IMR-90 (cell line): ENCODE data around the gene RNF149. TPM values are rescaled to one million over a fixed set of nuclear protein-coding genes. Genes with fewer than 3 reads are reported as not detected.

Experiments
- ATAC-seq: fragments of 200-7000 bp; cut with Tn5 transposase; 2 replicates; pipeline ENCODE4 v1.9.1; 2020; ENCODE audit warnings: low read depth, mild to moderate bottlenecking, moderate library complexity
- BruUV-seq: library from RNA; stranded (reverse); fragments of 400-500 nt; replicated peaks from 2 replicates; lab custom pipeline; 2021; lab: Mats Ljungman, UMichigan
- CTCF ChIA-PET: fragments of 300-600 bp; formaldehyde crosslinking; extraction: SDS; loops from one replicate; lab custom pipeline; 2021; ENCODE audit warnings: antibody characterized with exemption; lab: Yijun Ruan, JAX
- POLR2A ChIA-PET: fragments of 300-600 bp; sonication (Branson Sonifier 250); formaldehyde crosslinking; loops from one replicate; lab custom pipeline; 2022; ENCODE audit warnings: antibody characterized with exemption; ENCODE audit not compliant: unreplicated experiment; lab: Charles Lee
- DNase-seq: peaks from one replicate; pipeline ENCODE4 v3.0.0; 2013
- H2AFZ ChIP-seq: replicated peaks from 2 replicates; pipeline ENCODE3; 2013; ENCODE audit warnings: low read length, mild to moderate bottlenecking; ENCODE audit not compliant: poor library complexity
- H2AK5ac ChIP-seq: 2 replicates; pipeline ENCODE4 v1.6.1; 2013; ENCODE audit warnings: low read depth, low read length, inconsistent platforms
- H2AK9ac ChIP-seq: replicated peaks from 2 replicates; pipeline ENCODE3; 2013; ENCODE audit warnings: mild to moderate bottlenecking, low read depth, low read length, moderate library complexity; ENCODE audit not compliant: poor library complexity
- H2BK120ac ChIP-seq: 2 replicates; pipeline ENCODE4 v1.6.1; 2013; ENCODE audit warnings: low read depth, low read length, inconsistent platforms
- H2BK15ac ChIP-seq: 3 replicates; pipeline ENCODE4 v1.6.1; 2013; ENCODE audit warnings: low read depth, low read length, inconsistent platforms
- H2BK20ac ChIP-seq: 2 replicates; pipeline ENCODE4 v1.6.1; 2013; ENCODE audit warnings: low read depth, mild to moderate bottlenecking, inconsistent platforms, low read length, moderate library complexity
- H2BK5ac ChIP-seq: 2 replicates; pipeline ENCODE4 v1.6.1; 2013; ENCODE audit warnings: mild to moderate bottlenecking, low read depth, low read length, inconsistent platforms; ENCODE audit not compliant: poor library complexity, severe bottlenecking
- H3K14ac ChIP-seq: replicated peaks from 2 replicates; pipeline ENCODE4 v1.6.1; 2013; ENCODE audit warnings: low read depth, low read length, inconsistent platforms
- H3K18ac ChIP-seq: 2 replicates; pipeline ENCODE4 v1.6.1; 2013; ENCODE audit warnings: low read depth, low read length, control low read depth
- H3K23ac ChIP-seq: 2 replicates; pipeline ENCODE4 v1.6.1; 2013; ENCODE audit warnings: low read depth, low read length, inconsistent platforms
- H3K27ac ChIP-seq: 2 replicates; pipeline ENCODE4 v1.5.1; 2013; ENCODE audit warnings: mild to moderate bottlenecking, control low read depth, low read length; ENCODE audit not compliant: insufficient read depth
- H3K27me3 ChIP-seq: 2 replicates; pipeline ENCODE4 v1.6.1; 2013; ENCODE audit warnings: low read length; ENCODE audit not compliant: control insufficient read depth, insufficient read depth
- H3K36me3 ChIP-seq: 2 replicates; pipeline ENCODE4 v1.6.1; 2013; ENCODE audit warnings: low read length, mixed read lengths; ENCODE audit not compliant: control insufficient read depth, insufficient read depth
- H3K4ac ChIP-seq: 2 replicates; pipeline ENCODE4 v1.6.1; 2013; ENCODE audit warnings: low read depth, low read length, inconsistent platforms
- H3K4me1 ChIP-seq: 2 replicates; pipeline ENCODE4 v1.6.1; 2013; ENCODE audit warnings: low read length, mixed read lengths; ENCODE audit not compliant: control insufficient read depth, insufficient read depth
- H3K4me2 ChIP-seq: 2 replicates; pipeline ENCODE4 v1.6.1; 2013; ENCODE audit warnings: low read depth, mild to moderate bottlenecking, control low read depth, low read length, moderate library complexity
- H3K4me3 ChIP-seq: 2 replicates; pipeline ENCODE4 v1.5.1; 2013; ENCODE audit warnings: low read depth, mild to moderate bottlenecking, control low read depth, low read length, moderate library complexity; ENCODE audit not compliant: insufficient read depth
- H3K56ac ChIP-seq: 2 replicates; pipeline ENCODE4 v1.6.1; 2013; ENCODE audit warnings: low read length, inconsistent platforms; ENCODE audit not compliant: insufficient read depth; ENCODE audit errors: extremely low read depth
- H3K79me1 ChIP-seq, 2 experiments: 2 replicates each; pipeline ENCODE4 v1.6.1; 2013; ENCODE audit warnings: low read length in 2 of 2, inconsistent platforms in 1 of 2, low read depth in 1 of 2
- H3K9ac ChIP-seq: 2 replicates; pipeline ENCODE4 v1.6.1; 2013; ENCODE audit warnings: low read depth, low read length, control low read depth
- H3K9me1 ChIP-seq: 2 replicates; pipeline ENCODE4 v1.6.1; 2013; ENCODE audit warnings: low read length, inconsistent platforms; ENCODE audit not compliant: insufficient read depth
- H3K9me3 ChIP-seq: 2 replicates; pipeline ENCODE4 v1.6.1; 2013; ENCODE audit warnings: low read length; ENCODE audit not compliant: control insufficient read depth, insufficient read depth
- H4K20me1 ChIP-seq: 2 replicates; pipeline ENCODE4 v1.6.1; 2013; ENCODE audit warnings: low read length, inconsistent platforms; ENCODE audit not compliant: insufficient read depth
- H4K5ac ChIP-seq: 2 replicates; pipeline ENCODE4 v1.6.1; 2013; ENCODE audit warnings: mild to moderate bottlenecking, low read depth, low read length, control low read depth
- H4K8ac ChIP-seq, 2 experiments: 2 replicates each; pipeline ENCODE4 v1.6.1; 2013; ENCODE audit warnings: low read depth in 2 of 2, low read length in 2 of 2, control low read depth in 1 of 2, inconsistent platforms in 1 of 2
- H4K91ac ChIP-seq: 2 replicates; pipeline ENCODE4 v1.6.1; 2013; ENCODE audit warnings: low read depth, low read length, inconsistent platforms; ENCODE audit not compliant: insufficient read depth
- CEBPB ChIP-seq: IDR thresholded peaks from 2 replicates; pipeline ENCODE4 v1.6.1; 2012; ENCODE audit warnings: low read depth, low read length, improper control_type of control experiment
- CHD1 ChIP-seq: IDR thresholded peaks from 2 replicates; pipeline ENCODE4 v1.6.1; 2012; ENCODE audit warnings: low read depth, low read length, improper control_type of control experiment
- FOS ChIP-seq: fragments of 150-350 bp; IDR thresholded peaks from 2 replicates; pipeline ENCODE4 v1.6.1; 2016; ENCODE audit warnings: low read depth, low read length
- MAZ ChIP-seq: IDR thresholded peaks from 2 replicates; pipeline ENCODE4 v1.6.1; 2012; ENCODE audit warnings: low read depth, mild to moderate bottlenecking, low read length, improper control_type of control experiment, moderate library complexity, borderline replicate concordance
- MXI1 ChIP-seq: IDR thresholded peaks from 2 replicates; pipeline ENCODE4 v1.6.1; 2012; ENCODE audit warnings: low read depth, mild to moderate bottlenecking, low read length, moderate library complexity, borderline replicate concordance
- NFE2L2 ChIP-seq: fragments of 150-350 bp; IDR thresholded peaks from 2 replicates; pipeline ENCODE4 v1.6.1; 2016; ENCODE audit warnings: low read depth, mild to moderate bottlenecking, low read length
- POLR2A ChIP-seq: IDR thresholded peaks from 2 replicates; pipeline ENCODE4 v1.6.1; 2012; ENCODE audit warnings: mild to moderate bottlenecking, low read depth, low read length
- RCOR1 ChIP-seq: IDR thresholded peaks from 2 replicates; pipeline ENCODE4 v1.6.1; 2012; ENCODE audit warnings: mild to moderate bottlenecking, low read length, improper control_type of control experiment; ENCODE audit not compliant: insufficient replicate concordance
- RFX5 ChIP-seq: IDR thresholded peaks from 2 replicates; pipeline ENCODE4 v1.8.0; 2012; ENCODE audit warnings: low read depth, mild to moderate bottlenecking, low read length, moderate library complexity
- SMC3 ChIP-seq: fragments of 150-350 bp; IDR thresholded peaks from 2 replicates; pipeline ENCODE4 v1.6.1; 2016; ENCODE audit warnings: low read depth, mild to moderate bottlenecking, antibody characterized with exemption, low read length, moderate library complexity
- WGBS, 2 experiments: methylation state at CpG; one replicate each; pipeline versions ENCODE4 v1.1.5 to v1.1.7; 2013; ENCODE audit warnings: missing lambda C conversion rate in 2 of 2; ENCODE audit not compliant: insufficient read length in 1 of 2; ENCODE audit errors: extremely low coverage in 2 of 2; 5-methylcytosine and 5-hydroxymethylcytosine counted together
- dilution Hi-C: fragments of 300-500 bp; cut with HindIII; formaldehyde crosslinking; loops from one replicate; pipeline ENCODE4 v1.14.3; 2018; ENCODE audit warnings: low sequenced_read_pairs; ENCODE audit not compliant: unreplicated experiment
- in situ Hi-C: fragments of 300-500 bp; cut with MboI; formaldehyde crosslinking; loops from 3 replicates; pipeline ENCODE4 v1.14.3; 2019; ENCODE audit warnings: low sequenced_read_pairs, inconsistent platforms, mixed read lengths
- intact Hi-C: fragments of 100-400 bp; cut with micrococcal nuclease; formaldehyde crosslinking; loops from 2 replicates; pipeline ENCODE4 v1.10.0; 2022
- polyA plus RNA-seq, 3 experiments: library from polyadenylated mRNA; depleted of rRNA; stranded (reverse); fragments of >200 nt; gene quantifications; 2 replicates each; pipeline ENCODE4 v1.2.3, GENCODE V29; 2012; ENCODE audit warnings: low replicate concordance in 1 of 3
- total RNA-seq: library from RNA; depleted of rRNA; stranded (reverse); fragments of >200 nt; gene quantifications from 2 replicates; pipeline ENCODE4 v1.2.3, GENCODE V29; 2012
- TF ChIP-seq, protein P1 (sequence below): fragments of 150-350 bp; IDR thresholded peaks from 2 replicates; pipeline ENCODE4 v1.6.1; 2016; ENCODE audit warnings: low read depth, mild to moderate bottlenecking, low read length, moderate library complexity, borderline replicate concordance
- TF ChIP-seq, protein P2 (sequence below): conservative IDR thresholded peaks from 2 replicates; pipeline ENCODE4 v1.5.1; 2012; ENCODE audit warnings: mild to moderate bottlenecking, low read depth, low read length, improper control_type of control experiment

The RNF149 gene
- total and polyA plus RNA-seq, 2 of the 4 experiments (the other 2 are of a cell fraction): 14.5 to 18.6 TPM

DNA sequence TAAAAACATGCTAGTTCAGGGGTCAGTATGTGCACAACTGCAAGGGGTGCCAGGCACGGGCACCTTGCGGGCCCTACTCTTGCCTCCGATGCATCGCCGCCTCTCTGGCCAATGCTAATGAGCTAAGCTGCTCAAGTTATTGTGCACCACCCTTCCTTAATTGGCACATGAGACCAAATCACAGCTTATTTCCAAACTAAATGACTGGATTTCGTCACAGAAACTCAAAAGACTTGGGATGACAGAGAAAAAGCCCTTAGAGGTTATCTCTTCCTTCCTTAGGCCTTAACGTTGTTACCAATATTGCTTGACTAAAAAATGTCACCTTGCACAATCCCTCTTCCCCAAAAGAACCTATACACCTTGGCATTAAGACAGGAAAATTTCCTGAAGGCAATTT lies 7.7 kb downstream of the RNF149 start:
- no peak overlapping the region for H2BK120ac ChIP-seq
- H3K36me3 ChIP-seq: peaks cover 3% of the 10 kb centered on the region; the same call in 1 of the 2 replicates
- no peaks in the 10 kb centered on the region for H3K9me3 ChIP-seq
- in situ Hi-C loops (no loop called here), dilution Hi-C loops (no loop called here), intact Hi-C loops (no loop called here)
- H3K9me1 ChIP-seq: peaks cover 11% of the 10 kb centered on the region
- no peak overlapping the region for H3K27ac ChIP-seq
- no peak overlapping the region for H2AK5ac ChIP-seq
- no peak overlapping the region for H4K91ac ChIP-seq
- H2AK9ac ChIP-seq: no peak overlapping the region
- no peak for TF ChIP-seq MXI1
- no peak for TF ChIP-seq CHD1
- TF ChIP-seq FOS: no peak
- TF ChIP-seq, protein P1, sequence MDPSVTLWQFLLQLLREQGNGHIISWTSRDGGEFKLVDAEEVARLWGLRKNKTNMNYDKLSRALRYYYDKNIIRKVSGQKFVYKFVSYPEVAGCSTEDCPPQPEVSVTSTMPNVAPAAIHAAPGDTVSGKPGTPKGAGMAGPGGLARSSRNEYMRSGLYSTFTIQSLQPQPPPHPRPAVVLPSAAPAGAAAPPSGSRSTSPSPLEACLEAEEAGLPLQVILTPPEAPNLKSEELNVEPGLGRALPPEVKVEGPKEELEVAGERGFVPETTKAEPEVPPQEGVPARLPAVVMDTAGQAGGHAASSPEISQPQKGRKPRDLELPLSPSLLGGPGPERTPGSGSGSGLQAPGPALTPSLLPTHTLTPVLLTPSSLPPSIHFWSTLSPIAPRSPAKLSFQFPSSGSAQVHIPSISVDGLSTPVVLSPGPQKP: no peak
- no peak for TF ChIP-seq POLR2A
- no peak for TF ChIP-seq MAZ
- TF ChIP-seq, protein P2, sequence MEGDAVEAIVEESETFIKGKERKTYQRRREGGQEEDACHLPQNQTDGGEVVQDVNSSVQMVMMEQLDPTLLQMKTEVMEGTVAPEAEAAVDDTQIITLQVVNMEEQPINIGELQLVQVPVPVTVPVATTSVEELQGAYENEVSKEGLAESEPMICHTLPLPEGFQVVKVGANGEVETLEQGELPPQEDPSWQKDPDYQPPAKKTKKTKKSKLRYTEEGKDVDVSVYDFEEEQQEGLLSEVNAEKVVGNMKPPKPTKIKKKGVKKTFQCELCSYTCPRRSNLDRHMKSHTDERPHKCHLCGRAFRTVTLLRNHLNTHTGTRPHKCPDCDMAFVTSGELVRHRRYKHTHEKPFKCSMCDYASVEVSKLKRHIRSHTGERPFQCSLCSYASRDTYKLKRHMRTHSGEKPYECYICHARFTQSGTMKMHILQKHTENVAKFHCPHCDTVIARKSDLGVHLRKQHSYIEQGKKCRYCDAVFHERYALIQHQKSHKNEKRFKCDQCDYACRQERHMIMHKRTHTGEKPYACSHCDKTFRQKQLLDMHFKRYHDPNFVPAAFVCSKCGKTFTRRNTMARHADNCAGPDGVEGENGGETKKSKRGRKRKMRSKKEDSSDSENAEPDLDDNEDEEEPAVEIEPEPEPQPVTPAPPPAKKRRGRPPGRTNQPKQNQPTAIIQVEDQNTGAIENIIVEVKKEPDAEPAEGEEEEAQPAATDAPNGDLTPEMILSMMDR: no peak
- TF ChIP-seq SMC3: no peak
- TF ChIP-seq RFX5: no peak
- no peak for TF ChIP-seq NFE2L2
- no peak for TF ChIP-seq CEBPB
- TF ChIP-seq RCOR1: no peak
- no peak overlapping the region for H3K14ac ChIP-seq
- H2BK20ac ChIP-seq: no peak overlapping the region
- DNase-seq (no peak), ATAC-seq (no peak)
- H3K4ac ChIP-seq: no peak overlapping the region
- no peak overlapping the region for H3K18ac ChIP-seq
- BruUV-seq: no TSS peak
- ChIA-PET CTCF (interaction anchor here (1.1 kb wide), 1 partner anchor 68 kb away, joined by 3 read pairs; no protein-coding TSS in a partner anchor), POLR2A (no interaction called here)
- H3K79me1 ChIP-seq: peaks cover 28 to 86% of the 10 kb centered on the region in 2 experiments
- H3K23ac ChIP-seq: no peak overlapping the region
- H4K5ac ChIP-seq: no peak overlapping the region
- WGBS, 2 experiments: no CpG with 5 or more reads among the region's 7 CpGs
- peaks cover 7% of the 10 kb centered on the region for H3K4me1 ChIP-seq
- no peak overlapping the region for H2AFZ ChIP-seq
- H4K8ac ChIP-seq: no peak overlapping the region
- no peak overlapping the region for H2BK5ac ChIP-seq
- no peak overlapping the region for H3K4me2 ChIP-seq
- no peak overlapping the region for H3K56ac ChIP-seq
- no peak overlapping the region for H2BK15ac ChIP-seq
- no peak overlapping the region for H3K9ac ChIP-seq
- no peaks in the 10 kb centered on the region for H3K27me3 ChIP-seq
- peaks cover 77% of the 10 kb centered on the region for H4K20me1 ChIP-seq
- no peak overlapping the region for H3K4me3 ChIP-seq
